Loucy (cell line): ENCODE results near the gene GPR37.

Experiments
- EZH2phosphoT487 ChIP-seq: fragments of 200-600 bp; IDR thresholded peaks from 2 replicates; pipeline ENCODE4 v1.6.1; 2018; ENCODE audit warnings: antibody characterized with exemption, mild to moderate bottlenecking, moderate library complexity, borderline replicate concordance
- TF ChIP-seq, protein P1 (sequence below): fragments of 200-600 bp; sonication (generic); conservative IDR thresholded peaks from 2 replicates; pipeline ENCODE4 v1.5.1; 2014; ENCODE audit warnings: mild to moderate bottlenecking, antibody characterized with exemption, low read length

DNA sequence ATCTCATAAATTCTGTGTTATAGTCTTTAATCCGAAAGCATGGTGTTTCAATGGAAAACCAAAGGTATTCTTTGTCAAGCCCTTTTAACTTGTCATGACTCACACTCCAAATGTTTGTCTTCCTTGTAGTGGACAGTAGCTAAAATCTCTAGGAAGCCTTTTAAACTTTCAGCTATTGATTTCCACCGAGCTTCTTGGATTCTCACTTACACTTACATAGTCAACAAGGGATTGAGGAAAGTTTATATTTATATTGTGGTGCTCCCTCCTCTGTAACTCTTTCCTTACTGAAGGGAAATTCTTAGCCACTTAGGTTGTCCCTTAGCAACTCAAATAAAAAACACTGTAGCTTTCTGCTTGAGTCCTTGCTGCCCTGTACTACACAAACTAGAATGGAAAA is 31.2 kb upstream of the GPR37 start:
- TF ChIP-seq, protein P1, sequence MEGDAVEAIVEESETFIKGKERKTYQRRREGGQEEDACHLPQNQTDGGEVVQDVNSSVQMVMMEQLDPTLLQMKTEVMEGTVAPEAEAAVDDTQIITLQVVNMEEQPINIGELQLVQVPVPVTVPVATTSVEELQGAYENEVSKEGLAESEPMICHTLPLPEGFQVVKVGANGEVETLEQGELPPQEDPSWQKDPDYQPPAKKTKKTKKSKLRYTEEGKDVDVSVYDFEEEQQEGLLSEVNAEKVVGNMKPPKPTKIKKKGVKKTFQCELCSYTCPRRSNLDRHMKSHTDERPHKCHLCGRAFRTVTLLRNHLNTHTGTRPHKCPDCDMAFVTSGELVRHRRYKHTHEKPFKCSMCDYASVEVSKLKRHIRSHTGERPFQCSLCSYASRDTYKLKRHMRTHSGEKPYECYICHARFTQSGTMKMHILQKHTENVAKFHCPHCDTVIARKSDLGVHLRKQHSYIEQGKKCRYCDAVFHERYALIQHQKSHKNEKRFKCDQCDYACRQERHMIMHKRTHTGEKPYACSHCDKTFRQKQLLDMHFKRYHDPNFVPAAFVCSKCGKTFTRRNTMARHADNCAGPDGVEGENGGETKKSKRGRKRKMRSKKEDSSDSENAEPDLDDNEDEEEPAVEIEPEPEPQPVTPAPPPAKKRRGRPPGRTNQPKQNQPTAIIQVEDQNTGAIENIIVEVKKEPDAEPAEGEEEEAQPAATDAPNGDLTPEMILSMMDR: no peak
- no peak for TF ChIP-seq EZH2phosphoT487
